C4-2B (cell line): ENCODE measurements around the gene SRSF4.

ENCODE experiments used
- ZFX ChIP-seq: fragments of 450-650 bp; IDR thresholded peaks from 2 replicates; pipeline ENCODE4 v1.6.1; 2017
- TF ChIP-seq, protein P1 (sequence below): fragments of 450-650 bp; conservative IDR thresholded peaks from 2 replicates; pipeline ENCODE4 v1.5.1; 2017; ENCODE audit warnings: mild to moderate bottlenecking

DNA sequence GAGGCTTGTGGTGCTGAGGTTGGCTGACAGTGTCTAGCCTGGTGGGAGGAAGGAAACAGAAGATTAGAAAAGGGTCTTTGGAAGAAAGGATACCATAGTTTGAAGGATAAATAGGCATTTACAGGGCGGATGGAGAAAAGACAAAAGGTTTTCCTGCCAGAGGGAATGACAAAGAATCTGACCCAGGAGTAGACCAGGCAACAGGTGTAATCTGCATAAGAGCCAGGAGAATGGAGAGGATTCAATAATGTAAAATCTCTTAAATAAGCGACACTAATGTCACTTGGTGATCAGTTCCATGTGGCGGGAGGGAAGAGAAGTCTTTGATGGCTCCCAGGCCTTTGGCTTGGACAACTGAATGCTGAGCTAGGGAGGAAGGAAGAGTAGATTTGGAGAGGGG lies 39.6 kb upstream of the SRSF4 start:
- TF ChIP-seq, protein P1, sequence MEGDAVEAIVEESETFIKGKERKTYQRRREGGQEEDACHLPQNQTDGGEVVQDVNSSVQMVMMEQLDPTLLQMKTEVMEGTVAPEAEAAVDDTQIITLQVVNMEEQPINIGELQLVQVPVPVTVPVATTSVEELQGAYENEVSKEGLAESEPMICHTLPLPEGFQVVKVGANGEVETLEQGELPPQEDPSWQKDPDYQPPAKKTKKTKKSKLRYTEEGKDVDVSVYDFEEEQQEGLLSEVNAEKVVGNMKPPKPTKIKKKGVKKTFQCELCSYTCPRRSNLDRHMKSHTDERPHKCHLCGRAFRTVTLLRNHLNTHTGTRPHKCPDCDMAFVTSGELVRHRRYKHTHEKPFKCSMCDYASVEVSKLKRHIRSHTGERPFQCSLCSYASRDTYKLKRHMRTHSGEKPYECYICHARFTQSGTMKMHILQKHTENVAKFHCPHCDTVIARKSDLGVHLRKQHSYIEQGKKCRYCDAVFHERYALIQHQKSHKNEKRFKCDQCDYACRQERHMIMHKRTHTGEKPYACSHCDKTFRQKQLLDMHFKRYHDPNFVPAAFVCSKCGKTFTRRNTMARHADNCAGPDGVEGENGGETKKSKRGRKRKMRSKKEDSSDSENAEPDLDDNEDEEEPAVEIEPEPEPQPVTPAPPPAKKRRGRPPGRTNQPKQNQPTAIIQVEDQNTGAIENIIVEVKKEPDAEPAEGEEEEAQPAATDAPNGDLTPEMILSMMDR: no peak
- no peak for TF ChIP-seq ZFX
